Duodenal mucosa (tissue), 2 donors: Measurements from ENCODE around the gene PIEZO2.

Experiments used
- H3K27ac ChIP-seq: one replicate; pipeline ENCODE4 v1.7.0; 2013; ENCODE audit warnings: low read depth, low read length
- H3K27me3 ChIP-seq, 2 donors: one replicate each; pipeline ENCODE4 v1.7.0; 2013; ENCODE audit warnings: low read length in 2 of 2, control low read depth in 1 of 2; ENCODE audit not compliant: insufficient read depth in 2 of 2, control insufficient read depth in 1 of 2
- H3K36me3 ChIP-seq, 2 donors: one replicate each; pipeline ENCODE4 v1.7.0; 2013; ENCODE audit warnings: low read length in 2 of 2, control low read depth in 1 of 2; ENCODE audit not compliant: insufficient read depth in 2 of 2, control insufficient read depth in 1 of 2
- H3K4me1 ChIP-seq, 2 donors: one replicate each; pipeline ENCODE4 v1.7.0; 2013; ENCODE audit warnings: low read length in 2 of 2, control low read depth in 1 of 2; ENCODE audit not compliant: insufficient read depth in 2 of 2, control insufficient read depth in 1 of 2
- H3K4me3 ChIP-seq, 2 donors: one replicate each; pipeline ENCODE4 v1.7.0; 2013; ENCODE audit warnings: low read length in 2 of 2, low read depth in 1 of 2
- H3K9ac ChIP-seq, 2 donors: one replicate each; pipeline ENCODE4 v1.7.0; 2013; ENCODE audit warnings: low read length in 2 of 2, low read depth in 1 of 2
- H3K9me3 ChIP-seq, 2 donors: one replicate each; pipeline ENCODE4 v1.7.0; 2013; ENCODE audit warnings: low read length in 2 of 2, control low read depth in 1 of 2; ENCODE audit not compliant: control insufficient read depth in 1 of 2

PIEZO2 gene

DNA sequence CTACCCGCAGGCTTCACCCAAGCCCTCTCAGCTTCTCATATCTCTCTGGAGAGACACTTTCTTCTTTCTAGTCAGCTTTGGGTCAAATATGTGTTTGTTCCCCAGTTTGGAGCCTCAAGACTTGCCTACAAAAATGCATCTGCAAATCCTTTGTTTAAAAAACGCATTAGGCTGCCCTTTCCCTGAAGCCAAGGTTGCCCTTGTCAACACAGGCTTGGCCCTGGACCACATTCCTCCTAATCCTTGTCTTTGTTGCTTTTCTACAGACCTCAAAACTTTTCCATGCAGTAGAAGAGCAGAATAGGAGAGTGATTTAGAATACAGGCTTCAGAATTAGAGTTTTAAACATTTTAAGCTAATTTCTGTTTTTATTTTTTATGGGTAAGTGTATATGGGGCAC, 315.7 kb downstream of the PIEZO2 start:
- Histone ChIP-seq H3K4me3 (no peak overlapping the region), H3K9me3 (no peaks in the 10 kb centered on the region), H3K27ac (no peak overlapping the region), H3K9ac (no peak overlapping the region), H3K36me3 (no peaks in the 10 kb centered on the region), H3K27me3 (no peaks in the 10 kb centered on the region), H3K4me1 (no peaks in the 10 kb centered on the region)

- no peaks in the 10 kb centered on the region for H3K36me3 ChIP-seq
- no peak overlapping the region for H3K9ac ChIP-seq
- H3K9me3 ChIP-seq, result no peaks in the 10 kb centered on the region
- H3K4me1 ChIP-seq, result no peaks in the 10 kb centered on the region
- no peak overlapping the region for H3K4me3 ChIP-seq
- H3K27me3 ChIP-seq, result no peaks in the 10 kb centered on the region
- no peak overlapping the region for H3K27ac ChIP-seq
Measured at GRCh38 chr18:10826400-10826799, 323.0 kb downstream of the PIEZO2 start.

- Histone ChIP-seq H3K9me3 (no peaks in the 10 kb centered on the region), H3K4me1 (no peaks in the 10 kb centered on the region), H3K9ac (no peak overlapping the region), H3K36me3 (no peaks in the 10 kb centered on the region), H3K27me3 (no peaks in the 10 kb centered on the region), H3K27ac (no peak overlapping the region), H3K4me3 (no peak overlapping the region)
Measured at GRCh38 chr18:10822456-10822855, 326.9 kb downstream of the PIEZO2 start.

- Histone ChIP-seq H3K36me3 (no peaks in the 10 kb centered on the region), H3K27me3 (no peaks in the 10 kb centered on the region), H3K9ac (no peak overlapping the region), H3K4me1 (no peaks in the 10 kb centered on the region), H3K9me3 (no peaks in the 10 kb centered on the region), H3K4me3 (no peak overlapping the region), H3K27ac (no peak overlapping the region)
Measured at GRCh38 chr18:10820681-10821080, 328.7 kb downstream of the PIEZO2 start.

DNA sequence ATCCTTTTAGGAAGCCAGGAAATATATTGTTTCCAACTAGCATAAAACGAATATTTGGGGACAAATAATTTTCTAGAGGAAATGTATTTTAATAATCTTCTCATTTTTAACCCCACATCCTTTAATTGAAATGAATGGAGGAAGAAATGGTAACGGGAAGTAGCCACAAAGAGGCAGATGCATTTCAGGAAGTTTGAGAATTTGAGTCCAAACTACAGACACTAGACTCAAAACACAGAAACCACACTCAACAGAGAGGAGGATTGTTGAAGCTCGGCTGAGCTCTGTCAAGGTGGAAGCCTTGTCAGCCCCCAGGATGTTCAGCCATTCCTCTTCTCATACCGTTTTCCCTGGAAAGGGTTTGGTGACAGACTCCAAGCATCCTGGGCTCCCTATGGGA, 335.0 kb downstream of the PIEZO2 start:
- H3K4me3 ChIP-seq, result no peak overlapping the region
- no peak overlapping the region for H3K9ac ChIP-seq
- no peaks in the 10 kb centered on the region for H3K36me3 ChIP-seq
- no peak overlapping the region for H3K27ac ChIP-seq
- H3K4me1 ChIP-seq, result no peaks in the 10 kb centered on the region
- no peaks in the 10 kb centered on the region for H3K9me3 ChIP-seq
- H3K27me3 ChIP-seq, result no peaks in the 10 kb centered on the region

- H3K4me1 ChIP-seq, result no peaks in the 10 kb centered on the region
- no peaks in the 10 kb centered on the region for H3K9me3 ChIP-seq
- no peaks in the 10 kb centered on the region for H3K36me3 ChIP-seq
- no peak overlapping the region for H3K4me3 ChIP-seq
- H3K9ac ChIP-seq, result no peak overlapping the region
- no peaks in the 10 kb centered on the region for H3K27me3 ChIP-seq
- H3K27ac ChIP-seq, result no peak overlapping the region
Measured at GRCh38 chr18:10805587-10806118, 343.7 kb downstream of the PIEZO2 start.

DNA sequence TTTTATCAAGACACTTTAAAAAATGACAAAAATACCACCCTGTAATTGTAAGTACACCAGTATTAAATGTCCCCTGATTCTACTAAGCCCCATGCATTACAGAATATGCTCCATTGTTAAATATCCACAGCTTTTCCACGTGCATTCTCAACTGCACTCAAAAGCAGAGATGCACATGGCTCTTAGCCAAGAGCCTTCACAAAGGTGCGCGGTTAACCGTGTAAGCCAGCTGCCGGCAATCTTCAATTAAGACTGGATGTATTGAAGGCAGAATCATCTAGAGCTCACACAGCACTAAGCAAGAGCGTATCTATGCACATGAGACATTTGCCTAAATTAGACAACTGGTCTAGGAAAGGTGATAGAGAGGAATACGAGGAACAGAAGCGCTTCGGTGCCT, 345.2 kb downstream of the PIEZO2 start:
- H3K9me3 ChIP-seq, result no peaks in the 10 kb centered on the region
- no peaks in the 10 kb centered on the region for H3K36me3 ChIP-seq
- no peaks in the 10 kb centered on the region for H3K4me1 ChIP-seq
- no peak overlapping the region for H3K4me3 ChIP-seq
- H3K9ac ChIP-seq, result no peak overlapping the region
- H3K27ac ChIP-seq, result no peak overlapping the region
- H3K27me3 ChIP-seq, result no peaks in the 10 kb centered on the region

DNA sequence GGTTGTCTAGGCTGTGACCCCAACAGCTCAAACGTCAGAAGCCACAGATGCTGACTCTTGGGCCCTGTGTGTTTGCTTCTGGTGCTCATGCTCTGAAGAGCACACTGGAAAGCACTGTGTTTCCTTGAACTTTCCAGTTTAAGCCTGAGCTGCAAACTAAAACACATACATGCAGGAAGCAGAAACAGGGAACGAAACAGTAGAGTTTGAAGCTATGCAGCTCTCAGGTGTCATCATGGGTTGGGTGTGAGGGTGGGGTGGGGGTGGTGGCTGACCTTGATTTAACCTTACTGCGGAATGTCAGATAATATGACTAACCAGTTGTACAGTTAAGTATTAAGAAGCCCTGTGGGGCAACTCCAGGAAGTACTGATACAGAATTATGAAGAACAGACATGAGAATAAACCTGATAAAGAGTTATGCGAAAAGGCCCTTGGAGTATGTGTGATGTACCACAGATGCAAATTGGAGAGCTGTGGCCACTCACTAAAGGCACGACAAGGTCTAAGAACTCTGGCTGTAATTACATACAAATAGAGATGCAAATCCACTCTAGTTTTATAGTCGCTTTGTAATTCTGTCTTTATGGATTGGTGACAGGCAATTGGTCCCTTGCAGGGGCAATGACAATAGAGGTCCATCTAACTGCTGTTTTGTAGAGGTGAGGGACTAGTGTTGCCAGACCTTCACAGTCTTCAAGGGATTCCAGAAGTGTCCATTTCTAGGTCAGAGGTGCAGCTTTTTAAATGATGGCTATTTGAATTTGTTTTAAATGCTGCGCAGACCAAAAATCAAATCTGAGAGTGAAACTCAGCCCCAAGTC, 350.4 kb downstream of the PIEZO2 start:
- Histone ChIP-seq H3K27ac (no peak overlapping the region), H3K4me3 (no peak overlapping the region), H3K36me3 (no peaks in the 10 kb centered on the region), H3K9ac (no peak overlapping the region), H3K27me3 (no peaks in the 10 kb centered on the region), H3K9me3 (no peaks in the 10 kb centered on the region), H3K4me1 (no peaks in the 10 kb centered on the region)

DNA sequence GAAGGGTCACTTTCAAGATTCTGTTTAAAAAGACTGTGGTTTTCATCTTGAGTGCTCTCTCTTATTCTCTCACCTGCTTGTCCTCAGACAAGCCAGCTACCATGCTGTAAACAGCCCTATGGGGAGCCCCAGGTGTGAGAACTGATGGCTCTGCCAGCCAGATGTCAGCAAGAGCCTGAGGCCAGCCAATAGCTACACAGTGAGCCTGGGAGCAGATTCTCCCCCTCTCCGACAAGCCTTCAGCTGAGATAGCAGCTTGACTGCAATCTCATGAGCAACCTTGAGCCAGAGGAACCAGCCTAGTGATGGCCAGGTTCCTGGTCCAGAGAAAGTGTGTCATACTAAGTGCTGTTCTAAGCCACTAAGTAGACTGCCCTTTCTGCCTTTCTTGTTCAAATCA, 351.5 kb downstream of the PIEZO2 start:
- H3K27ac ChIP-seq, result no peak overlapping the region
- H3K4me1 ChIP-seq, result no peaks in the 10 kb centered on the region
- H3K27me3 ChIP-seq, result no peaks in the 10 kb centered on the region
- no peak overlapping the region for H3K9ac ChIP-seq
- no peak overlapping the region for H3K4me3 ChIP-seq
- no peaks in the 10 kb centered on the region for H3K9me3 ChIP-seq
- no peaks in the 10 kb centered on the region for H3K36me3 ChIP-seq

DNA sequence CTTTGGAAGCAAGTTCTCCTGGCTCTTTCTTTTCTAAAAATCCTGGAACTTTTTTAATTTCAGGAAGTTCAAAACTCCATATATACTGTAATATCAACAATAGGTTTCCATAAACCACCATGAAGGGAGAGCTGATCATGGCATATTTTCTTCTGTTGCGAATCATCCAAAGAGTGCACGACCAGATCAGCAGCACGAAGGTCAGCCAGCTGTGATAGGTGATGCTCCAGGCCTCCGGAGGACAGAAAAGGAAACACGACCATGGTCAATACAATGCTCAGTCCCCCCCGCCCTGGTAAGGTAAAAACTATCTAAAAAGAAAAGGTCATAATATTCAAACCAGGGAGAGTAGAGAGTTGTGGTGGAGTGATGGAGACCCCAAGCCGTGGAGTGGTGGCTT, 354.6 kb downstream of the PIEZO2 start:
- H3K27me3 ChIP-seq, result no peaks in the 10 kb centered on the region
- H3K36me3 ChIP-seq, result no peaks in the 10 kb centered on the region
- H3K4me3 ChIP-seq, result no peak overlapping the region
- H3K9ac ChIP-seq, result no peak overlapping the region
- H3K4me1 ChIP-seq, result no peaks in the 10 kb centered on the region
- H3K27ac ChIP-seq, result no peak overlapping the region
- H3K9me3 ChIP-seq, result no peaks in the 10 kb centered on the region
